HepG2 (cell line): ENCODE results near the gene PMVK. TPM values are rescaled to one million over a fixed set of nuclear protein-coding genes. Genes with fewer than 3 reads are reported as not detected.
A peak's percentile ranks its signal among the peaks of the same experiment; 100 is the strongest.

Experiments used
- CBFB ChIP-seq: sonication (generic); formaldehyde crosslinking; IDR thresholded peaks from 2 replicates; pipeline ENCODE4 v1.4.0; 2020; ENCODE audit warnings: missing genetic modification reagents
- CHD2 ChIP-seq: IDR thresholded peaks from 2 replicates; pipeline ENCODE4 v1.6.1; 2011; ENCODE audit warnings: low read depth, low read length, improper control_type of control experiment
- KDM2A ChIP-seq: sonication (generic); formaldehyde crosslinking; IDR thresholded peaks from 2 replicates; pipeline ENCODE4 v1.4.0; 2020; ENCODE audit warnings: low read depth, missing genetic modification reagents, borderline replicate concordance
- KLF16 ChIP-seq, 2 experiments: sonication (generic) in 1 of 2; formaldehyde crosslinking in 1 of 2; IDR thresholded peaks; 2 replicates each; pipeline versions ENCODE4 v1.6.1 to v1.8.0; 2016 to 2023; ENCODE audit warnings: missing genetic modification reagents in 2 of 2, missing compliant biosample characterization in 1 of 2
- MAZ ChIP-seq, 2 experiments: sonication (generic) in 1 of 2; formaldehyde crosslinking in 1 of 2; IDR thresholded peaks; 2 replicates each; pipeline versions ENCODE4 v1.5.0 to v1.6.1; 2012 to 2020; ENCODE audit warnings: low read depth in 2 of 2, mild to moderate bottlenecking in 2 of 2, borderline replicate concordance in 1 of 2, improper control_type of control experiment in 1 of 2, low read length in 1 of 2, missing genetic modification reagents in 1 of 2, moderate library complexity in 1 of 2
- RAD51 ChIP-seq: fragments of 450-650 bp; IDR thresholded peaks from 2 replicates; pipeline ENCODE4 v1.6.1; 2016; ENCODE audit warnings: borderline replicate concordance
- SP1 ChIP-seq, 2 experiments: fragments of 450-650 bp in 1 of 2; sonication (generic) in 1 of 2; formaldehyde crosslinking in 1 of 2; IDR thresholded peaks; 2 replicates each; pipeline versions ENCODE4 v1.4.0 to v1.6.1; 2016 to 2020; ENCODE audit warnings: missing genetic modification reagents in 1 of 2
- SP2 ChIP-seq: sonication (generic); formaldehyde crosslinking; IDR thresholded peaks from 2 replicates; pipeline ENCODE4 v1.5.1; 2020; ENCODE audit warnings: mild to moderate bottlenecking, missing genetic modification reagents
- SRSF1 ChIP-seq: fragments of 200-400 bp; formaldehyde crosslinking; optimal IDR thresholded peaks from 2 replicates; pipeline ENCODE3; 2017; ENCODE audit warnings: mild to moderate bottlenecking, low read depth, low read length, moderate library complexity
- SRSF4 ChIP-seq: fragments of 200-400 bp; formaldehyde crosslinking; IDR thresholded peaks from one replicate; pipeline ENCODE4 v1.6.1; 2018; ENCODE audit warnings: mild to moderate bottlenecking, low read depth, low read length, moderate library complexity; ENCODE audit not compliant: poor library complexity, severe bottlenecking
- SUZ12 ChIP-seq: fragments of 150-350 bp; IDR thresholded peaks from 2 replicates; pipeline ENCODE4 v1.6.1; 2014; ENCODE audit warnings: low read depth, low read length
- ZBTB3 ChIP-seq: sonication (generic); formaldehyde crosslinking; IDR thresholded peaks from 2 replicates; pipeline ENCODE4 v1.4.0; 2020; ENCODE audit warnings: low read depth, mild to moderate bottlenecking, moderate library complexity, missing genetic modification reagents, borderline replicate concordance
- ZFY ChIP-seq: sonication (generic); formaldehyde crosslinking; IDR thresholded peaks from 2 replicates; pipeline ENCODE4 v1.4.0; 2020; ENCODE audit warnings: missing genetic modification reagents
- ZKSCAN5 ChIP-seq: sonication (generic); formaldehyde crosslinking; IDR thresholded peaks from 2 replicates; pipeline ENCODE4 v1.5.1; 2020; ENCODE audit warnings: mild to moderate bottlenecking, missing genetic modification reagents
- ZNF224 ChIP-seq: sonication (generic); formaldehyde crosslinking; IDR thresholded peaks from 2 replicates; pipeline ENCODE4 v1.5.0; 2020; ENCODE audit warnings: mild to moderate bottlenecking, missing genetic modification reagents
- ZNF317 ChIP-seq: sonication (generic); formaldehyde crosslinking; IDR thresholded peaks from 2 replicates; pipeline ENCODE4 v1.5.0; 2020; ENCODE audit warnings: mild to moderate bottlenecking, missing genetic modification reagents
- ZNF780A ChIP-seq: sonication (generic); formaldehyde crosslinking; IDR thresholded peaks from 2 replicates; pipeline ENCODE4 v1.8.0; 2022; ENCODE audit warnings: mild to moderate bottlenecking, missing genetic modification reagents, moderate library complexity
- ZSCAN21 ChIP-seq: sonication (generic); formaldehyde crosslinking; IDR thresholded peaks from 2 replicates; pipeline ENCODE4 v1.8.0; 2022; ENCODE audit warnings: mild to moderate bottlenecking, missing genetic modification reagents, moderate library complexity, borderline replicate concordance
- polyA plus RNA-seq, 8 experiments: library from polyadenylated mRNA; depleted of rRNA in 3 of 8; stranded (reverse) in 7 of 8; unstranded in 1 of 8; fragments of >200 nt; fragmentation: Illumina TruSeq in 4 of 8; extraction: Trizol in 4 of 8; gene quantifications; 2 replicates each; pipeline versions ENCODE4 v1.2.1 to v1.2.3, GENCODE V29; 2011 to 2016; ENCODE audit warnings: low read depth in 4 of 8, missing spikeins in 1 of 8, mixed read lengths in 1 of 8; ENCODE audit not compliant: insufficient read depth in 1 of 8
- total RNA-seq, 5 experiments: library from RNA; depleted of rRNA; stranded (reverse); fragments of >200 nt; fragmentation: Illumina TruSeq; extraction: Trizol; gene quantifications; 2 replicates each; pipeline ENCODE4 v1.2.3, GENCODE V29; 2016; ENCODE audit warnings: low read depth in 1 of 5
- TF ChIP-seq, protein P1 (sequence below): IDR thresholded peaks from 2 replicates; pipeline ENCODE4 v1.6.1; 2012; ENCODE audit warnings: low read length, improper control_type of control experiment
- TF ChIP-seq, protein P2 (sequence below): sonication (generic); formaldehyde crosslinking; IDR thresholded peaks from 2 replicates; pipeline ENCODE4 v1.8.1; 2023; ENCODE audit warnings: mild to moderate bottlenecking, missing genetic modification reagents
- TF ChIP-seq, protein P3 (sequence below): sonication (generic); formaldehyde crosslinking; IDR thresholded peaks from 2 replicates; pipeline ENCODE4 v1.8.1; 2023; ENCODE audit warnings: mild to moderate bottlenecking, moderate library complexity, missing genetic modification reagents
- TF ChIP-seq, protein P4 (sequence below): sonication (generic); formaldehyde crosslinking; conservative IDR thresholded peaks from 2 replicates; pipeline ENCODE4 v1.4.0; 2020; ENCODE audit warnings: missing genetic modification reagents

PMVK gene
- total and polyA plus RNA-seq, 2 of the 13 experiments (the other 11 are each of a cell fraction or from before 2014, with no cell fraction given): 3.9 to 12.6 TPM

DNA sequence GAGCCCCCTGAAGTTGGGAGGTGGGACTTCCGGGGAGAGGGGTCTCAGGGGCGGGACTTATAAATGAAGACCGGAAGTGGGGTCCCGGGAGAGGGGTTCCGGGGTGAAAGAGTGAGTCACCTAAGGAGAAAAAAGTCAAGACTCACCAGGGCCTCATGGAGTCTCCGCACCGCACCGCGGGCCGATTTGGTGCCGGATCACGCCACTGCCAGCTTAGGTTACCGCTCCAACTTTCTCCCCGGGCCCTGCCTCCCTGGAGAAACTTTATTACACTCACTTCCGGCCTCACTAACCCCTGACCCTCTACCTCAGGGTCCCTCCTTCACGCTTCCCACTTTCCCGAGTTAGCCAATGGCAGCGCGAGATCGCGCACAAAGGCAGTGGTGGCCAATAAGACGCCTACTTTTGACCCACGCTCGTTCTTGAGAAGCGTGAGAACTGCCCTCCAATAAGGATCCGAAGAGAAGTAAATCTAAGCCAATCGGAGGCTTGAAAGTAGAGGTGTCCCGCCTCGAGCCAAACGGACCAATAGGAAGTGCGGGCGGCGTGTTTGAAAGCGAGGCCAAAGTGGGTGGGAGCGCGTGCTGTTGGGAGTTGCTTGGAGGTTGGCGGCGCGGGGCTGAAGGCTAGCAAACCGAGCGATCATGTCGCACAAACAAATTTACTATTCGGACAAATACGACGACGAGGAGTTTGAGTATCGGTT lies 37.7 kb upstream of the PMVK start, which contains the start of gene CKS1B (continued):
- TF ChIP-seq, protein P1, sequence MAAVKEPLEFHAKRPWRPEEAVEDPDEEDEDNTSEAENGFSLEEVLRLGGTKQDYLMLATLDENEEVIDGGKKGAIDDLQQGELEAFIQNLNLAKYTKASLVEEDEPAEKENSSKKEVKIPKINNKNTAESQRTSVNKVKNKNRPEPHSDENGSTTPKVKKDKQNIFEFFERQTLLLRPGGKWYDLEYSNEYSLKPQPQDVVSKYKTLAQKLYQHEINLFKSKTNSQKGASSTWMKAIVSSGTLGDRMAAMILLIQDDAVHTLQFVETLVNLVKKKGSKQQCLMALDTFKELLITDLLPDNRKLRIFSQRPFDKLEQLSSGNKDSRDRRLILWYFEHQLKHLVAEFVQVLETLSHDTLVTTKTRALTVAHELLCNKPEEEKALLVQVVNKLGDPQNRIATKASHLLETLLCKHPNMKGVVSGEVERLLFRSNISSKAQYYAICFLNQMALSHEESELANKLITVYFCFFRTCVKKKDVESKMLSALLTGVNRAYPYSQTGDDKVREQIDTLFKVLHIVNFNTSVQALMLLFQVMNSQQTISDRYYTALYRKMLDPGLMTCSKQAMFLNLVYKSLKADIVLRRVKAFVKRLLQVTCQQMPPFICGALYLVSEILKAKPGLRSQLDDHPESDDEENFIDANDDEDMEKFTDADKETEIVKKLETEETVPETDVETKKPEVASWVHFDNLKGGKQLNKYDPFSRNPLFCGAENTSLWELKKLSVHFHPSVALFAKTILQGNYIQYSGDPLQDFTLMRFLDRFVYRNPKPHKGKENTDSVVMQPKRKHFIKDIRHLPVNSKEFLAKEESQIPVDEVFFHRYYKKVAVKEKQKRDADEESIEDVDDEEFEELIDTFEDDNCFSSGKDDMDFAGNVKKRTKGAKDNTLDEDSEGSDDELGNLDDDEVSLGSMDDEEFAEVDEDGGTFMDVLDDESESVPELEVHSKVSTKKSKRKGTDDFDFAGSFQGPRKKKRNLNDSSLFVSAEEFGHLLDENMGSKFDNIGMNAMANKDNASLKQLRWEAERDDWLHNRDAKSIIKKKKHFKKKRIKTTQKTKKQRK: peak; percentile 65
- TF ChIP-seq SP1 (IDR thresholded peaks at IDR 0.05) (no peak), SP1 (CRISPR knock-in tag; IDR thresholded peaks at IDR 0.05) (0 out of 2 replicates have a peak, but pooled peaks have one; percentile 56), ZBTB3 (CRISPR knock-in tag) (0 out of 2 replicates have a peak, but pooled peaks have one; percentile 21), KDM2A (CRISPR knock-in tag) (peak; percentile 42; the same call in 1 of the 2 replicates), SRSF1 (peak; percentile 68), ZNF224 (CRISPR knock-in tag) (no peak), SUZ12 (no peak), SRSF4 (no peak), CBFB (CRISPR knock-in tag) (0 out of 2 replicates have a peak, but pooled peaks have one; percentile 57), MAZ (IDR thresholded peaks at IDR 0.05; ENCODE audit: borderline replicate concordance, low read depth, low read length) (no peak), MAZ (CRISPR knock-in tag; IDR thresholded peaks at IDR 0.05; ENCODE audit: low read depth) (peak; percentile 56), ZFY (peak; percentile 51), ZKSCAN5 (CRISPR knock-in tag) (no peak), ZNF317 (CRISPR knock-in tag) (peak; percentile 77; the same call in 1 of the 2 replicates), SP2 (CRISPR knock-in tag) (peak; percentile 97), KLF16 (CRISPR knock-in tag; IDR thresholded peaks at IDR 0.05) (peak in 1 of 2 experiments; percentile 58; a peak in 3 of 4 replicates), RAD51 (no peak), ZSCAN21 (CRISPR knock-in tag) (peak; percentile 74; the same call in 1 of the 2 replicates), CHD2 (peak; percentile 83), ZNF780A (CRISPR knock-in tag) (peak; percentile 71; the same call in 1 of the 2 replicates)
- TF ChIP-seq, protein P2, sequence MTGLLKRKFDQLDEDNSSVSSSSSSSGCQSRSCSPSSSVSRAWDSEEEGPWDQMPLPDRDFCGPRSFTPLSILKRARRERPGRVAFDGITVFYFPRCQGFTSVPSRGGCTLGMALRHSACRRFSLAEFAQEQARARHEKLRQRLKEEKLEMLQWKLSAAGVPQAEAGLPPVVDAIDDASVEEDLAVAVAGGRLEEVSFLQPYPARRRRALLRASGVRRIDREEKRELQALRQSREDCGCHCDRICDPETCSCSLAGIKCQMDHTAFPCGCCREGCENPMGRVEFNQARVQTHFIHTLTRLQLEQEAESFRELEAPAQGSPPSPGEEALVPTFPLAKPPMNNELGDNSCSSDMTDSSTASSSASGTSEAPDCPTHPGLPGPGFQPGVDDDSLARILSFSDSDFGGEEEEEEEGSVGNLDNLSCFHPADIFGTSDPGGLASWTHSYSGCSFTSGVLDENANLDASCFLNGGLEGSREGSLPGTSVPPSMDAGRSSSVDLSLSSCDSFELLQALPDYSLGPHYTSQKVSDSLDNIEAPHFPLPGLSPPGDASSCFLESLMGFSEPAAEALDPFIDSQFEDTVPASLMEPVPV (CRISPR knock-in tag): peak; percentile 91
- TF ChIP-seq, protein P3, sequence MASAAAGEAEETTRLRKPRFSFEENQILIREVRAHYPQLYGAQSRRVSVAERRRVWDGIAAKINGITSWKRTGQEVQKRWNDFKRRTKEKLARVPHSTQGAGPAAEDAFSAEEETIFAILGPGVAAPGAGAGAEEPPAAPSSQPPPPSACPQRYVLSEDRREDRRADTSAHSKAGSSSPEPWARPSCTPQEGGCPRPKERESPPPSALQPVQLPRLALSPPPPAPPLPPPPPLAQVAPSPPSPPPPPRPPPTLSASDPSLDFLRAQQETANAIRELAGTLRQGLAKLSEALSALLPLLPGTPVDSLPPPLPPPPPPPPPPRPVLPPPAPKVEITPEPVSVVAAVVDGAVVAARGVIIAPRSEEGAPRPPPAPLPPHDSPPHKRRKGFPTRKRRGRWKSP: peak; percentile 87; the same call in 1 of the 2 replicates
- TF ChIP-seq, protein P4, sequence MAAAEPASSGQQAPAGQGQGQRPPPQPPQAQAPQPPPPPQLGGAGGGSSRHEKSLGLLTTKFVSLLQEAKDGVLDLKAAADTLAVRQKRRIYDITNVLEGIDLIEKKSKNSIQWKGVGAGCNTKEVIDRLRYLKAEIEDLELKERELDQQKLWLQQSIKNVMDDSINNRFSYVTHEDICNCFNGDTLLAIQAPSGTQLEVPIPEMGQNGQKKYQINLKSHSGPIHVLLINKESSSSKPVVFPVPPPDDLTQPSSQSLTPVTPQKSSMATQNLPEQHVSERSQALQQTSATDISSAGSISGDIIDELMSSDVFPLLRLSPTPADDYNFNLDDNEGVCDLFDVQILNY (CRISPR knock-in tag): peak; percentile 97
